ENCODE results near the gene WIPF2.
"Not testable (repeated sequence)": the region's sequence is repeated elsewhere in the genome, so short reads cannot be mapped to it uniquely, and the experiment has no call there.

The WIPF2 gene

GRCh38 chr17:40303708-40304551 lies 84.8 kb downstream of the WIPF2 start:
- no peak overlapping the region for H3K23ac ChIP-seq (ENCODE audit: low read length)
- H3K4me2 ChIP-seq (ENCODE audit: low read length): no peak overlapping the region
- no peaks in the 10 kb centered on the region for H3K27me3 ChIP-seq (ENCODE audit: insufficient read depth, low read length, poor library complexity)
- peaks cover 21% of the 10 kb centered on the region for H3K4me1 ChIP-seq (ENCODE audit: control insufficient read depth, low read depth, low read length)
- H2AK5ac ChIP-seq (ENCODE audit: low read length): no peak overlapping the region
- no peak overlapping the region for H2BK120ac ChIP-seq (ENCODE audit: low read depth, low read length)
- no peak overlapping the region for H3K56ac ChIP-seq (ENCODE audit: low read length)
- H3K4me3 ChIP-seq (ENCODE audit: low read length): no peak overlapping the region
- no peak overlapping the region for H4K5ac ChIP-seq (ENCODE audit: low read length)
- no peak overlapping the region for H4K8ac ChIP-seq (ENCODE audit: low read depth, low read length)
- H3K79me1 ChIP-seq (ENCODE audit: low read length): peaks cover 3% of the 10 kb centered on the region
- no peak overlapping the region for H2BK5ac ChIP-seq (ENCODE audit: low read length)
- H3K4ac ChIP-seq (ENCODE audit: low read depth, low read length): no peak overlapping the region
- no peak overlapping the region for H3K27ac ChIP-seq (ENCODE audit: low read depth, low read length)
- H3K79me2 ChIP-seq (ENCODE audit: control insufficient read depth, insufficient read depth, low read length): peaks cover 2% of the 10 kb centered on the region
- no peak overlapping the region for H2BK15ac ChIP-seq (replicated peaks; ENCODE audit: low read depth)
- H3K18ac ChIP-seq (ENCODE audit: low read length): no peak overlapping the region
- no CpG with 5 or more reads among the region's 5 CpGs for WGBS (ENCODE audit: extremely low coverage, insufficient coverage, low lambda C conversion rate)
- DNase-seq: no peak
- H3K9ac ChIP-seq (ENCODE audit: low read length): no peak overlapping the region
- peaks cover 5% of the 10 kb centered on the region for H3K36me3 ChIP-seq (ENCODE audit: control insufficient read depth, insufficient read depth, low read length)

GRCh38 chr17:40304552-40304863 lies 85.4 kb downstream of the WIPF2 start:
- not testable (repeated sequence) for H3K56ac ChIP-seq (ENCODE audit: low read length); H3K27me3 ChIP-seq (ENCODE audit: insufficient read depth, low read length, poor library complexity); H3K36me3 ChIP-seq (ENCODE audit: control insufficient read depth, insufficient read depth, low read length); H3K4me2 ChIP-seq (ENCODE audit: low read length); H4K5ac ChIP-seq (ENCODE audit: low read length); H3K79me2 ChIP-seq (ENCODE audit: control insufficient read depth, insufficient read depth, low read length); H2BK120ac ChIP-seq (ENCODE audit: low read depth, low read length); H2BK15ac ChIP-seq (replicated peaks; ENCODE audit: low read depth); H2AK5ac ChIP-seq (ENCODE audit: low read length); H3K79me1 ChIP-seq (ENCODE audit: low read length); H3K9ac ChIP-seq (ENCODE audit: low read length); H4K8ac ChIP-seq (ENCODE audit: low read depth, low read length); H2BK5ac ChIP-seq (ENCODE audit: low read length); H3K27ac ChIP-seq (ENCODE audit: low read depth, low read length); H3K23ac ChIP-seq (ENCODE audit: low read length); H3K18ac ChIP-seq (ENCODE audit: low read length); H3K4me3 ChIP-seq (ENCODE audit: low read length); H3K4ac ChIP-seq (ENCODE audit: low read depth, low read length)
- peaks cover 21% of the 10 kb centered on the region for H3K4me1 ChIP-seq (ENCODE audit: control insufficient read depth, low read depth, low read length)
- DNase-seq: peak; percentile 69
- WGBS (ENCODE audit: extremely low coverage, insufficient coverage, low lambda C conversion rate): no CpG with 5 or more reads among the region's 5 CpGs

- H3K4me3 ChIP-seq (ENCODE audit: low read length); H3K18ac ChIP-seq (ENCODE audit: low read length); H2BK120ac ChIP-seq (ENCODE audit: low read depth, low read length); H3K27ac ChIP-seq (ENCODE audit: low read depth, low read length); H3K4me2 ChIP-seq (ENCODE audit: low read length); H3K79me1 ChIP-seq (ENCODE audit: low read length); H3K27me3 ChIP-seq (ENCODE audit: insufficient read depth, low read length, poor library complexity); H3K56ac ChIP-seq (ENCODE audit: low read length); H4K5ac ChIP-seq (ENCODE audit: low read length); H4K8ac ChIP-seq (ENCODE audit: low read depth, low read length); H2AK5ac ChIP-seq (ENCODE audit: low read length); H3K79me2 ChIP-seq (ENCODE audit: control insufficient read depth, insufficient read depth, low read length); H3K36me3 ChIP-seq (ENCODE audit: control insufficient read depth, insufficient read depth, low read length); DNase-seq; H3K9ac ChIP-seq (ENCODE audit: low read length); H2BK5ac ChIP-seq (ENCODE audit: low read length); H3K4ac ChIP-seq (ENCODE audit: low read depth, low read length); H2BK15ac ChIP-seq (replicated peaks; ENCODE audit: low read depth); H3K23ac ChIP-seq (ENCODE audit: low read length): not testable (repeated sequence)
- peaks cover 22% of the 10 kb centered on the region for H3K4me1 ChIP-seq (ENCODE audit: control insufficient read depth, low read depth, low read length)
- WGBS (ENCODE audit: extremely low coverage, insufficient coverage, low lambda C conversion rate): no CpG with 5 or more reads among the region's 5 CpGs
These were observed 85.8 kb downstream of the WIPF2 start for GRCh38 chr17:40304866-40305265.

- peaks cover 2% of the 10 kb centered on the region for H3K79me2 ChIP-seq (ENCODE audit: control insufficient read depth, insufficient read depth, low read length)
- no peak overlapping the region for H3K4ac ChIP-seq (ENCODE audit: low read depth, low read length)
- no peaks in the 10 kb centered on the region for H3K27me3 ChIP-seq (ENCODE audit: insufficient read depth, low read length, poor library complexity)
- H2BK5ac ChIP-seq (ENCODE audit: low read length): peak overlapping the region; percentile 16
- H3K27ac ChIP-seq (ENCODE audit: low read depth, low read length): peak overlapping the region; percentile 21
- H3K56ac ChIP-seq (ENCODE audit: low read length): peak overlapping the region; percentile 59
- DNase-seq: peak; percentile 80
- H3K23ac ChIP-seq (ENCODE audit: low read length): no peak overlapping the region
- WGBS (ENCODE audit: extremely low coverage, insufficient coverage, low lambda C conversion rate): no CpG with 5 or more reads among the region's 2 CpGs
- H3K4me1 ChIP-seq (ENCODE audit: control insufficient read depth, low read depth, low read length): peaks cover 23% of the 10 kb centered on the region
- H4K5ac ChIP-seq (ENCODE audit: low read length): no peak overlapping the region
- H3K4me2 ChIP-seq (ENCODE audit: low read length): no peak overlapping the region
- H2BK15ac ChIP-seq (replicated peaks; ENCODE audit: low read depth): no peak overlapping the region
- no peak overlapping the region for H2AK5ac ChIP-seq (ENCODE audit: low read length)
- H3K4me3 ChIP-seq (ENCODE audit: low read length): no peak overlapping the region
- no peak overlapping the region for H3K9ac ChIP-seq (ENCODE audit: low read length)
- H3K36me3 ChIP-seq (ENCODE audit: control insufficient read depth, insufficient read depth, low read length): peaks cover 5% of the 10 kb centered on the region
- H3K18ac ChIP-seq (ENCODE audit: low read length): no peak overlapping the region
- H3K79me1 ChIP-seq (ENCODE audit: low read length): peaks cover 3% of the 10 kb centered on the region
- no peak overlapping the region for H4K8ac ChIP-seq (ENCODE audit: low read depth, low read length)
- no peak overlapping the region for H2BK120ac ChIP-seq (ENCODE audit: low read depth, low read length)
These were observed 87.3 kb downstream of the WIPF2 start for GRCh38 chr17:40306395-40306794.

- no peak overlapping the region for H2AK5ac ChIP-seq (ENCODE audit: low read length)
- H3K4me1 ChIP-seq (ENCODE audit: control insufficient read depth, low read depth, low read length): peaks cover 23% of the 10 kb centered on the region
- peaks cover 5% of the 10 kb centered on the region for H3K36me3 ChIP-seq (ENCODE audit: control insufficient read depth, insufficient read depth, low read length)
- H3K56ac ChIP-seq (ENCODE audit: low read length): peak overlapping the region; percentile 71
- H3K27me3 ChIP-seq (ENCODE audit: insufficient read depth, low read length, poor library complexity): no peaks in the 10 kb centered on the region
- H3K18ac ChIP-seq (ENCODE audit: low read length): peak overlapping the region; percentile 42
- peak overlapping the region; percentile 46 for H2BK120ac ChIP-seq (ENCODE audit: low read depth, low read length)
- H2BK15ac ChIP-seq (replicated peaks; ENCODE audit: low read depth): no peak overlapping the region
- no peak overlapping the region for H3K4me2 ChIP-seq (ENCODE audit: low read length)
- H3K9ac ChIP-seq (ENCODE audit: low read length): peak overlapping the region; percentile 39
- peaks cover 3% of the 10 kb centered on the region for H3K79me1 ChIP-seq (ENCODE audit: low read length)
- peaks cover 2% of the 10 kb centered on the region for H3K79me2 ChIP-seq (ENCODE audit: control insufficient read depth, insufficient read depth, low read length)
- WGBS (ENCODE audit: extremely low coverage, insufficient coverage, low lambda C conversion rate): no CpG with 5 or more reads among the region's 10 CpGs
- peak; percentile 74 for DNase-seq
- H3K4ac ChIP-seq (ENCODE audit: low read depth, low read length): peak overlapping the region; percentile 29
- peak overlapping the region; percentile 69 for H3K27ac ChIP-seq (ENCODE audit: low read depth, low read length)
- peak overlapping the region; percentile 64 for H2BK5ac ChIP-seq (ENCODE audit: low read length)
- no peak overlapping the region for H3K23ac ChIP-seq (ENCODE audit: low read length)
- no peak overlapping the region for H4K8ac ChIP-seq (ENCODE audit: low read depth, low read length)
- H4K5ac ChIP-seq (ENCODE audit: low read length): no peak overlapping the region
- no peak overlapping the region for H3K4me3 ChIP-seq (ENCODE audit: low read length)
These were observed 88.1 kb downstream of the WIPF2 start for GRCh38 chr17:40307001-40307730.

Data from mesendoderm (in vitro differentiated cells).